GM23338 (cell line): ENCODE data around the gene C2.
"Not testable (repeated sequence)": the region's sequence is repeated elsewhere in the genome, so short reads cannot be mapped to it uniquely, and the experiment has no call there.

Experiments used
- EZH2 ChIP-seq: fragments of 200-600 bp; sonication (generic); IDR thresholded peaks from one replicate; pipeline ENCODE4 v1.8.0; 2017; ENCODE audit warnings: antibody characterized with exemption, mild to moderate bottlenecking, low read depth; ENCODE audit not compliant: unreplicated experiment
- TF ChIP-seq, protein P1 (sequence below), 2 experiments: fragments of 200-600 bp in 1 of 2; sonication (generic) in 1 of 2; conservative IDR thresholded peaks; 2 replicates each; pipeline versions ENCODE4 v1.5.1 to v1.6.1; 2016 to 2017; ENCODE audit warnings: antibody characterized with exemption in 2 of 2, low read depth in 2 of 2, mild to moderate bottlenecking in 2 of 2, moderate library complexity in 1 of 2

DNA sequence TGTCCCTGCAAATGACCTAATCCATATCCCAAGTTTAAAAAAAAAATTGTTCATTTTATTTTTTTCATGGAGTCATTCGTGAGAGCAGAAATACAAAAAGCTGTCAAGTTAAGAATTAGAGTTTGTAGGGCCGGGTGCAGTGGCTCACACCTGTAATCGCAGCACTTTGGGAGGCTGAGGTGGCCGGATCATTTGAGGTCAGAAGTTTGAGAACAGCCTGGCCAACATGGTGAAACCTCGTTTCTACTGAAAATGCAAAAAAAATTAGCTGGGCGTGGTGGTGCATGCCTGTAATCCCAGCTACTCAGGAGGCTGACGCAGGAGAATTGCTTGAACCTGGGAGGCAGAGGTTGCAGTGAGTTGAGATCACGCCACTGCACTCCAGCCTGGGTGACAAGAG lies 20.8 kb upstream of the C2 start:
- TF ChIP-seq, protein P1, sequence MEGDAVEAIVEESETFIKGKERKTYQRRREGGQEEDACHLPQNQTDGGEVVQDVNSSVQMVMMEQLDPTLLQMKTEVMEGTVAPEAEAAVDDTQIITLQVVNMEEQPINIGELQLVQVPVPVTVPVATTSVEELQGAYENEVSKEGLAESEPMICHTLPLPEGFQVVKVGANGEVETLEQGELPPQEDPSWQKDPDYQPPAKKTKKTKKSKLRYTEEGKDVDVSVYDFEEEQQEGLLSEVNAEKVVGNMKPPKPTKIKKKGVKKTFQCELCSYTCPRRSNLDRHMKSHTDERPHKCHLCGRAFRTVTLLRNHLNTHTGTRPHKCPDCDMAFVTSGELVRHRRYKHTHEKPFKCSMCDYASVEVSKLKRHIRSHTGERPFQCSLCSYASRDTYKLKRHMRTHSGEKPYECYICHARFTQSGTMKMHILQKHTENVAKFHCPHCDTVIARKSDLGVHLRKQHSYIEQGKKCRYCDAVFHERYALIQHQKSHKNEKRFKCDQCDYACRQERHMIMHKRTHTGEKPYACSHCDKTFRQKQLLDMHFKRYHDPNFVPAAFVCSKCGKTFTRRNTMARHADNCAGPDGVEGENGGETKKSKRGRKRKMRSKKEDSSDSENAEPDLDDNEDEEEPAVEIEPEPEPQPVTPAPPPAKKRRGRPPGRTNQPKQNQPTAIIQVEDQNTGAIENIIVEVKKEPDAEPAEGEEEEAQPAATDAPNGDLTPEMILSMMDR (conservative IDR thresholded peaks at IDR 0.05; ENCODE audit: low read depth in 2 of 2) = not testable (repeated sequence)
- TF ChIP-seq EZH2 = not testable (repeated sequence)
